BLaER1 (cell line): ENCODE measurements around the gene CHMP4A.
"Not testable (repeated sequence)": the region's sequence is repeated elsewhere in the genome, so short reads cannot be mapped to it uniquely, and the experiment has no call there.

Experiments used
- H3K27ac ChIP-seq: shearing (Covaris generic); formaldehyde crosslinking; 2 replicates; pipeline ENCODE4 v1.8.1; 2022
- H3K27me3 ChIP-seq: shearing (Covaris generic); formaldehyde crosslinking; 2 replicates; pipeline ENCODE4 v1.8.1; 2022
- H3K36me3 ChIP-seq: shearing (Covaris generic); formaldehyde crosslinking; 2 replicates; pipeline ENCODE4 v1.8.1; 2022
- H3K4me1 ChIP-seq: shearing (Covaris generic); formaldehyde crosslinking; 2 replicates; pipeline ENCODE4 v1.8.1; 2022
- H3K4me2 ChIP-seq: shearing (Covaris generic); formaldehyde crosslinking; 2 replicates; pipeline ENCODE4 v1.8.1; 2022
- H3K4me3 ChIP-seq: shearing (Covaris generic); formaldehyde crosslinking; 2 replicates; pipeline ENCODE4 v1.8.1; 2022
- H3K9ac ChIP-seq: shearing (Covaris generic); formaldehyde crosslinking; 2 replicates; pipeline ENCODE4 v1.8.1; 2022
- H3K9me3 ChIP-seq: shearing (Covaris generic); formaldehyde crosslinking; 2 replicates; pipeline ENCODE4 v1.8.1; 2022
- H4K20me1 ChIP-seq: shearing (Covaris generic); formaldehyde crosslinking; 2 replicates; pipeline ENCODE4 v1.8.1; 2022
- Cebpa-rat ChIP-seq: shearing (Covaris generic); IDR thresholded peaks from 2 replicates; pipeline ENCODE4 v1.8.1; 2022

The CHMP4A gene

DNA sequence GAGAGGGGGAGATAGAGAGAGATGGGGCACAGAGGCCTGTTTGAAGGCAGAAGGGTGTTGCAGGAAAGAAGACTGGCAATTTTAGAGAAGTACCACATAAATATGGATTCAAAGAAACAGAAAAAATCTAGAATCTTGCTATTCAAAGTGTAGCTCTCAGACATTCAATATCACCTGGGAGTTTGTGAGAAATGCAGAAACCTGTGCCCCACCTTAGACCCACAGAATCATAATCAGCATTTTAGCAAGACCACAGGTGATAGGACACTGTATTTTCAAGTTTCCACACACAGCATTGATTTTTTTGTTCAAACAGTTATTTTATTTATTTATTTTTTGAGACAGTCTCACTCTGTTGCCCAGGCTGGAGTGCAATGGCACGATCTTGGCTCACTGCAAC lies 15.6 kb upstream of the CHMP4A start:
- Histone ChIP-seq H3K27me3 (no peaks in the 10 kb centered on the region), H3K4me3 (no peak overlapping the region), H3K4me1 (peaks cover 24% of the 10 kb centered on the region), H3K27ac (no peak overlapping the region), H3K9ac (no peak overlapping the region), H3K9me3 (no peaks in the 10 kb centered on the region), H3K36me3 (peaks cover 28% of the 10 kb centered on the region), H4K20me1 (peaks cover 25% of the 10 kb centered on the region; the same call in 1 of the 2 replicates), H3K4me2 (no peak overlapping the region)
- TF ChIP-seq Cebpa-rat: no peak

DNA sequence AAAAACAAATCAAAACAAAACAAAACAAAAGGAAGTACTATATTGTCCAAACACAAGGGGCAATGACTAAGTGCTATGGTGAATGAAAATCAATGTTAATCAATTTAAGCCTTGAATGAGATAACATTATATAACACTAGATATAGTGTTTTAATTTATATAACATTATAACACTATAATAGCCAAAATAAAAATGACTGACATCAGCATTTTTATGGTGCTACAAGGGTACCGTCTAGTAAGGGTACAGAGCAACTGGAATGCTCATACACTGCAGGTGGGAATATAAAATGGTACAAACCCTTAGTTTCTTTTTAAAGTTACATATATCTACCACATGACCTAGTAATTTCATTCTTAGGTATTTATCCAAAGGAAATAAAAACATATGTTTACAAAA lies 13.2 kb upstream of the CHMP4A start:
- no peak overlapping the region for H3K9ac ChIP-seq
- H3K4me3 ChIP-seq: no peak overlapping the region
- H4K20me1 ChIP-seq: peaks cover 45% of the 10 kb centered on the region
- TF ChIP-seq Cebpa-rat: no peak
- no peaks in the 10 kb centered on the region for H3K9me3 ChIP-seq
- no peak overlapping the region for H3K4me2 ChIP-seq
- no peaks in the 10 kb centered on the region for H3K27me3 ChIP-seq
- H3K36me3 ChIP-seq: peaks cover 28% of the 10 kb centered on the region
- peaks cover 15% of the 10 kb centered on the region for H3K4me1 ChIP-seq
- H3K27ac ChIP-seq: no peak overlapping the region

DNA sequence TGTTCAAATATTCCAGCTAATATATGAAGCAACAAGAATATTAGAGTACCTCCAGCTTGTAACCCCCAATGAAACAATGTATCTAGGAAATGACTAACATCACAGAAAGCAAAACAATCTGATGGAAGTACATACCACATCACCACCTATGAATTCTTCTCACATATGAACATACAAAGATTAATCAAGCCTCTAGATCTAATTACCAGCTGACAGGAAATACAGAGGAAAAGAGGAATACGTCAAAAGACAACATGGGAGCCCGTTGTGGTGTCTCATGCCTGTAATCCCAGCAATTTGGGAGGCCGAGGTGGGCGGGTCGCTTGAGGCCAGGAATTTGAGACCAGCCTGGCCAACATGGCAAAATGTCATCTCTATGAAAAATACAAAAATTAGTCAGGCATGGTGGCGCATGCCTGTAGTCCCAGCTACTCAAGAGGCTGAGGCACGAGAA lies 11.4 kb upstream of the CHMP4A start:
- TF ChIP-seq Cebpa-rat: no peak
- H3K4me2 ChIP-seq: no peak overlapping the region
- peaks cover 63% of the 10 kb centered on the region for H4K20me1 ChIP-seq
- no peak overlapping the region for H3K9ac ChIP-seq
- no peak overlapping the region for H3K4me3 ChIP-seq
- H3K27ac ChIP-seq: no peak overlapping the region
- H3K4me1 ChIP-seq: peaks cover 3% of the 10 kb centered on the region; the same call in 1 of the 2 replicates
- H3K27me3 ChIP-seq: no peaks in the 10 kb centered on the region
- peaks cover 26% of the 10 kb centered on the region for H3K36me3 ChIP-seq
- H3K9me3 ChIP-seq: no peaks in the 10 kb centered on the region

DNA sequence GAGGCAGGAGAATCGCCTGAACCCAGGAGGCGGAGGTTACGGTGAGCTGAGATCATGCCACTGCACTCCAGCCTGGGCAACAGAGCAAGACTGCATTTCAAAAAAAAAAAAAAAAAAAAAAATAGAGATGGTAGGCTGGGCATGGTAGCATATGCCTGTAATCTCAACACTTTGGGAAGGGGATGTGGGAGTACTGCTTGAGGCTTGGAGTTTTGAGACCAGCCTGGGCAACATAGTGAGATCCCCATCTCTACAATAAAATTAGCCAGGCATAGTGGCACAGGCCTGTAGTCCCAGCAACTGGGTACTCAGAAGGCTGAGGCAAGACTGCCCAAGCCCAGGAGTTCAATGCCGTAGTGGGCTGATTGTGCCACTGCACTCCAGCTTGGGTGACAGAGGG lies 9.7 kb upstream of the CHMP4A start:
- not testable (repeated sequence) for H3K9me3 ChIP-seq, H3K4me3 ChIP-seq, H3K4me2 ChIP-seq, H3K27me3 ChIP-seq, H3K4me1 ChIP-seq, H3K9ac ChIP-seq, H3K27ac ChIP-seq
- peaks cover 65% of the 10 kb centered on the region for H4K20me1 ChIP-seq
- peaks cover 21% of the 10 kb centered on the region for H3K36me3 ChIP-seq

DNA sequence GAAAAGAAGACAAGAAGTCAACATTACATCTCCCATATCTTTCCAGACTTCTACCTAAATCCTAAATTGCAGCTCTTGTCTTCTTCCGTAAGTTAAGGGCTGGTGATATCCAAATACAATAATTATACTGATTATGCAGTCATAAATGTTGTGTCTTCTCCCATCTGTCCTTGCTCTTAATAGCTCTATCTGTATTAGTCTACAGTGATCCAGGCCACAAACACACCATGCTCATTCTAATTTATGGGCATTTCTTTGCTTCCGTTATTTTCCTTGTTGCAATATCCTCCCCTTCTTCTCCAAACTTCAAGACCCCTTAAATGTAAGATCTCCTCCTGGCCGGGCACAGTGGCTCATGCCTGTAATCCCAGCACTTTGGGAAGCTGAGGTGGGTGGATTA lies 6.2 kb upstream of the CHMP4A start:
- Histone ChIP-seq H3K9ac (no peak overlapping the region), H3K4me2 (no peak overlapping the region), H4K20me1 (peaks cover 42% of the 10 kb centered on the region), H3K27me3 (no peaks in the 10 kb centered on the region), H3K36me3 (peaks cover 19% of the 10 kb centered on the region), H3K9me3 (no peaks in the 10 kb centered on the region), H3K27ac (no peak overlapping the region), H3K4me1 (peaks cover 15% of the 10 kb centered on the region), H3K4me3 (no peak overlapping the region)
- no peak for TF ChIP-seq Cebpa-rat

DNA sequence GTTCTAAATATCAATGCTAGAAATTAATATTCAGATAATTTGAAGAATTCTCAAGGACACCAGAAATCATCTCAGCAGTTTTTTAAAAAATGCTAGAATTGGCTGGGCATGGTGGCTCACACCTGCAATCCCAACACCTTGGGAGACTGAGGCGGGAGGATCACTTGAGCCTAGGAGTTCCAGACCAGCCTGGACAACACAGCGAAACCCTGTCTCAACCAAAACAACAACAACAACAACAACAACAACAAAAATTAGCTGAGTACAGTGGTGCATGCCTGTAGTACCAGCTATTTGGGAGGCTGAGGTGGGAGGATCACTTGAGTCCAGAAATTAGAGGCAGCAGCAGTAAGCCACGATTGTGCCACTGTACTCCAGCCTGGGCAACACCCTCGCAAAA lies 5.8 kb upstream of the CHMP4A start:
- Histone ChIP-seq H3K4me1 (peaks cover 19% of the 10 kb centered on the region), H3K27me3 (no peaks in the 10 kb centered on the region), H3K4me2 (no peak overlapping the region), H3K9me3 (no peaks in the 10 kb centered on the region), H3K4me3 (no peak overlapping the region), H4K20me1 (peaks cover 40% of the 10 kb centered on the region), H3K27ac (no peak overlapping the region), H3K36me3 (peaks cover 19% of the 10 kb centered on the region), H3K9ac (no peak overlapping the region)
- TF ChIP-seq Cebpa-rat: no peak

DNA sequence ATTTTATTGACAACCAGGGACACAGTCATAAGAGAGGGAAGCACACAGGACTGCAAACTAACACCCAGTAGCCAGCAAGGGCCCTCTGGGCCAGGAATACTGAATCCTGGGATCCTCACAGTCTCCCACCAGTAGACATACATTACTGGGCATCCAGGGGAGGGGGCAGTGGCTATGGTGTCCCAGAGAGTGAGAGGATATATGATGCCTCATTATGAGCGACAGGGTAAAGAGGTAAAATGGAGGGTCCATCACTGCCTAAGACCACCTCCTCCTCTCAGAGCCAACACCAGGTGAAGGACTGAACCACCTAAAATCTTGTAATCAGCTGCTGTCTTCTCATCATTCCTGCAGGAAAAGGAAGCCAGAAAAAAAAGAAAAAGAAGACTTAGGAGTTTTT lies 3.6 kb upstream of the CHMP4A start:
- H3K27ac ChIP-seq, H3K9me3 ChIP-seq, H3K4me3 ChIP-seq, H3K4me2 ChIP-seq, H3K9ac ChIP-seq, H3K27me3 ChIP-seq: not testable (repeated sequence)
- Histone ChIP-seq H3K4me1 (peaks cover 33% of the 10 kb centered on the region), H4K20me1 (peaks cover 24% of the 10 kb centered on the region), H3K36me3 (peaks cover 19% of the 10 kb centered on the region)

DNA sequence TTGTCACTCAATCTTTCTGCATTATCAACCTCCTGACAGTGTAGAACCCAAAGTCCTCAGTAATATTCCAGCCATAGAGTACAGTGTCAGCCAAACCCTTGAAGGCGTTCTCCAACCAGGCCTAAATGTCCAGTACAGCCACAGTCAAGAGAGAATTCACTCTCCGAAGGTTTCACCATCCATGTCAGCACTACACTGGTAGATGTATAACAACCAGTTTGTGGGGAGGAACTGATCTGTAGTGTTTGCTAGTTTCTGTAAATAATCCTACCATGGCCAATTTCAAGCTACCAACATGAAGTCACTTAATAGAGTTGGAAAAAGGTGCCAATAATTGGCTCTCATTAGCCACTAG lies 3.0 kb upstream of the CHMP4A start:
- H3K27me3 ChIP-seq: no peaks in the 10 kb centered on the region
- peak overlapping the region; percentile 85; the same call in 1 of the 2 replicates for H3K4me2 ChIP-seq
- H3K27ac ChIP-seq: no peak overlapping the region
- H3K9ac ChIP-seq: no peak overlapping the region
- peaks cover 38% of the 10 kb centered on the region for H3K4me1 ChIP-seq
- 0 out of 2 replicates have a peak overlapping the region, but pooled peaks have one; percentile 77 for H3K4me3 ChIP-seq
- peaks cover 22% of the 10 kb centered on the region for H3K36me3 ChIP-seq
- no peaks in the 10 kb centered on the region for H3K9me3 ChIP-seq
- H4K20me1 ChIP-seq: peaks cover 19% of the 10 kb centered on the region
- TF ChIP-seq Cebpa-rat: no peak

DNA sequence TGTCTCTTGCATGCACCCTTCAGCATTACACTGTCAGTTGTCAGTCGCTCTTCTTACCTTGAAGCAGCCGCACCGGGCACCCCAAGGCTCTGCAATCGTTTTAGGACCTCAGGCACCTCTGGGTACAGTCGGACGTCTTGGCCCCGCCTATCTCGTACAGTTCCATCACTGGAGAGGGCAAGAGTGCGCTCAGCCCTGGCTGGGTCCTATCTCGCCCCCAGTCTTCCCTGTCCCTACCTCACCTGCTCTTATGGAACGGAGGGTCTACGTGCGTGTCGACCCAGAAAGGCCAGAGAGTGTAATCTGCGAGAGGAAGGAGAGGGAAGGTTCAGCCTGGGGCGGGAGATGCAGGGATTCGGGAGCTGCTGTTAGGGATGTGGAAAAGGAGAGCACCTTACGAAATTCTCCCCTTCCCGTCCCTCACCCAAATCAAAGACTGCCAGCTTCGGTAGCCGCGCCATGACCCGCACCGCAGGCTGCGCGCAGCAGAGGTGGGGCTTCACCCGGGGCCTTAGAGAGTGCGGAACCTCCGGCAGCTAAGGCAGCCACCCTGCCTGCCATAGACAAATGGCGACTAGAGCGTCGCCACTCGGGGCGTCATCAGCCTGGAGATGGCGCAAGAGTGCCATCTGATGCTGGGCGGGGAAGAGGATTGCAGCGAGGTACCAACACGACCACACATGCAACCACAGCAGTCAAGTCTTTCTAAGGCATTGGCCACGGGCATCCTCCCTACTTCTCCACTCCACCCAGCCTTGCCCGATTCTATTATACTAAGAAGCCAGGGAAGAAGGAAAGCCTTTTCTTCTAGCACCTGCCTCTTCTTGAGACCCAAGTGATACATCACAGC lies 2.4 kb upstream of the CHMP4A start, which contains the start of gene MDP1:
MDP1 (minus strand) TSS at position 572 of the 850 bp plus-strand sequence; CDS start at position 461, 111 bp downstream.
- H3K4me3 ChIP-seq: peak within 1 kb of the TSS; percentile 77
- H3K4me1 ChIP-seq: peaks cover 42% of the 10 kb centered on the region
- H3K27ac ChIP-seq: peak within 1 kb of the TSS; percentile 77
- H3K27me3 ChIP-seq: no peaks in the 10 kb centered on the region
- peak within 1 kb of the TSS; percentile 89 for H3K9ac ChIP-seq
- H3K36me3 ChIP-seq: peaks cover 28% of the 10 kb centered on the region
- H4K20me1 ChIP-seq: peaks cover 13% of the 10 kb centered on the region; the same call in 1 of the 2 replicates
- peak; percentile 94 for TF ChIP-seq Cebpa-rat
- peak within 1 kb of the TSS; percentile 85 for H3K4me2 ChIP-seq
- no peaks in the 10 kb centered on the region for H3K9me3 ChIP-seq

DNA sequence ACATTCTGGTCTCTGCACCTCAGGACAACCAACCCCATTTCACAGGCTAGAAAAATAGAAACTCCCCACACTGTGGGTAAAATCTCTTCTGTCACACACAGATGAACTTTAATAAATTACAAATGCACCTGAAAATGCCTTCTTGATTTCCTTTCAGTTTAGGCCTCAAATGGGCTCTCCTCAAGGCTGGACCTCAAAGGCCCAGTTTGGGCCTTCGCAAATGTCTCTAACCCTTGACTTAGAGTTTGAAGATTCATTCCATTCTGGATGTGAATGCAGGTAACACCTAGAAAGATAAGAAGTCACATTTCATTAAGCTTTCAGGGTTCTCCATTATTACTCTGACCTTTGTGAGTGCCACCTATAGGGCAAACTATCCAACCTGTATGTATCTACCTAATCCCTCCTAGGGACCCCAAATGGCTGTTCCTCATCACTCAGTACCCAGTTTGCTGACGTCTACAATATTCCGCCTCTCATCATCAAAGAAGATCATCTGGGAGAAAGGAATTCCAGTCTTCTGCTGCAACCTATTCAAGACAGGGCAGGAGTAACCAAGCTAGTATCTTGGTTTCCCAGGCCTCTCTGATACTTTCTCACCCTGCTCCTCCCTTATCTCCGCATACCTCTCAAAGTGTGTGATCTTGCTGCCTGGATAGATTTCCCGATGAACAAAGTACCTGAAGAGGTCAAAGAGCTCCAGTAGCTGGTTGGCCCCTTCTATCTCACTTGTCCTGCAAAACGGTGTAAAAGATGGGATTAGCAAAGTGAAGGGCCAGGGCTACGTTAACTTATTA lies 776 bp upstream of the CHMP4A start:
- Histone ChIP-seq H3K27ac (peak overlapping the region; percentile 94), H3K4me1 (peaks cover 42% of the 10 kb centered on the region), H3K27me3 (no peaks in the 10 kb centered on the region), H3K36me3 (peaks cover 45% of the 10 kb centered on the region), H3K9me3 (no peaks in the 10 kb centered on the region), H3K4me2 (peak overlapping the region; percentile 85), H3K9ac (peak overlapping the region; percentile 94), H4K20me1 (no peaks in the 10 kb centered on the region), H3K4me3 (peak overlapping the region; percentile 83)
- TF ChIP-seq Cebpa-rat: no peak
